ENCODE results near the gene NCOA7.

DNA sequence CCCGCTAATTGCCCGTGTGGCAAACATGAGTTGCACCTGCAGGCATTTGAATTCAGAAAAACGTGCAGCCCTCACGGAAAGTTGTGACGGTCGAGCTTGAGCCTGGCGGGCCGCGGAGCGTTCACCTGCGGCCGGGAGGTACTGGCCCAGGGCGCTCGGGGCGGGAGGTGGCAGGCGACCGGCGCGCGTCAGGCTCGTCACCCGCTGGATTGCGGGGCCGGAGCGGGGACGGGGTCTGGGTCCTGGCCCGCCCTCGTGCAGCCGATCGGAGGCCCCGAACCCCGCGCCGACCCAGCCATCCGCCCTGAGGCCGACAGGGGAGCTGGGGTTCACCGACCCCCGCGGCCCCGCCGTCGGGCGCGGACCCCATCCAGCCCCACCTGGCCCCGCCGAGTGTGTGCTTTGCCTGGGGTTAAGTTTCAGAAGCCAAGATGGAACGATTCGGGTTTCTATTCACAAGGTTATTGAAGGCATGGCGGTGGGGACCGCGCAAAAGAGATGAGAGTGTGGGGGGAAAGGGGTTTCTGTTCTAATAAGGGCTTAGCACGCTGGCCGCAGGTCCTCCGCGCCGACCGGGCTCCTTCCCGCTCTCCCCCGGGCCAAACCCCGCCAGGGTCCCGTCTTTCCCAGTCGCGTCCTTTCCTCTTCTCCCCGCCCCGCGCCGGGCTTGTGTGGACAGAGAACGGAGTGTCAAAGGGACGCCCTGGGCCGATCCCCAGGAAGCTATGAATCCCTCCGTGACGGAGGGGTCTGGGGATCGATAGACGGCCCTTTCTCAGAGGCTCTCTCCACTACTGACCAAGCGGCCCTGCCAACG lies 43.0 kb upstream of the NCOA7 start:
- TF ChIP-seq, protein P1, sequence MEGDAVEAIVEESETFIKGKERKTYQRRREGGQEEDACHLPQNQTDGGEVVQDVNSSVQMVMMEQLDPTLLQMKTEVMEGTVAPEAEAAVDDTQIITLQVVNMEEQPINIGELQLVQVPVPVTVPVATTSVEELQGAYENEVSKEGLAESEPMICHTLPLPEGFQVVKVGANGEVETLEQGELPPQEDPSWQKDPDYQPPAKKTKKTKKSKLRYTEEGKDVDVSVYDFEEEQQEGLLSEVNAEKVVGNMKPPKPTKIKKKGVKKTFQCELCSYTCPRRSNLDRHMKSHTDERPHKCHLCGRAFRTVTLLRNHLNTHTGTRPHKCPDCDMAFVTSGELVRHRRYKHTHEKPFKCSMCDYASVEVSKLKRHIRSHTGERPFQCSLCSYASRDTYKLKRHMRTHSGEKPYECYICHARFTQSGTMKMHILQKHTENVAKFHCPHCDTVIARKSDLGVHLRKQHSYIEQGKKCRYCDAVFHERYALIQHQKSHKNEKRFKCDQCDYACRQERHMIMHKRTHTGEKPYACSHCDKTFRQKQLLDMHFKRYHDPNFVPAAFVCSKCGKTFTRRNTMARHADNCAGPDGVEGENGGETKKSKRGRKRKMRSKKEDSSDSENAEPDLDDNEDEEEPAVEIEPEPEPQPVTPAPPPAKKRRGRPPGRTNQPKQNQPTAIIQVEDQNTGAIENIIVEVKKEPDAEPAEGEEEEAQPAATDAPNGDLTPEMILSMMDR (IDR thresholded peaks at IDR 0.05; ENCODE audit: insufficient read depth, low read length, poor library complexity, severe bottlenecking): no peak
- 0 out of 2 replicates have a peak, but pooled peaks have one; percentile 21 for TF ChIP-seq EZH2phosphoT487 (conservative IDR thresholded peaks at IDR 0.05; ENCODE audit: low read length)

All from SU-DHL-6 (cell line).